Naive thymus-derived CD4-positive, alpha-beta T cell (primary cell): ENCODE data around the gene KLHL42. TPM values are rescaled to one million over a fixed set of nuclear protein-coding genes. Genes with fewer than 3 reads are reported as not detected.

Experiments used
- ATAC-seq: fragments of 150-1000 bp; cut with Tn5 transposase; 2 replicates; pipeline ENCODE4 v1.10.0; 2021; ENCODE audit warnings: mild to moderate bottlenecking, moderate library complexity
- CTCF ChIA-PET: fragments of 350-600 bp; sonication (Branson Sonifier 250); formaldehyde crosslinking; loops from one replicate; lab custom pipeline; 2021; ENCODE audit warnings: antibody characterized with exemption; lab: Charles Lee
- POLR2A ChIA-PET: fragments of 350-600 bp; sonication (Branson Sonifier 250); formaldehyde crosslinking; loops from one replicate; lab custom pipeline; 2021; ENCODE audit warnings: antibody characterized with exemption, inconsistent platforms; lab: Charles Lee
- DNase-seq, 9 donors: peaks; one replicate each; pipeline versions ENCODE4 v3.0.0 to v3.0.0-alpha.2; 2020 to 2022; ENCODE audit warnings: mixed read lengths in 1 of 9
- H3K27ac ChIP-seq: one replicate; pipeline ENCODE4 v1.7.0; 2013; ENCODE audit warnings: mild to moderate bottlenecking, low read depth, low read length, moderate library complexity
- H3K27me3 ChIP-seq, 2 donors: one replicate each; pipeline ENCODE4 v1.7.0; 2013; ENCODE audit warnings: low read length in 2 of 2, mild to moderate bottlenecking in 2 of 2, moderate library complexity in 2 of 2; ENCODE audit not compliant: control insufficient read depth in 2 of 2, insufficient read depth in 2 of 2
- H3K36me3 ChIP-seq, 3 experiments: 1 replicate in 2 of 3; 2 replicates in 1 of 3; pipeline ENCODE4 v1.7.0; 2013; ENCODE audit warnings: low read length in 3 of 3, mild to moderate bottlenecking in 3 of 3, moderate library complexity in 1 of 3; ENCODE audit not compliant: insufficient read depth in 3 of 3, control insufficient read depth in 2 of 3
- H3K4me1 ChIP-seq, 2 donors: one replicate each; pipeline ENCODE4 v1.7.0; 2013; ENCODE audit warnings: low read length in 2 of 2, mild to moderate bottlenecking in 2 of 2, moderate library complexity in 1 of 2; ENCODE audit not compliant: control insufficient read depth in 2 of 2, insufficient read depth in 2 of 2
- H3K4me3 ChIP-seq: 2 replicates; pipeline ENCODE4 v1.7.0; 2013; ENCODE audit warnings: mild to moderate bottlenecking, low read length
- H3K9me3 ChIP-seq, 3 experiments: 1 replicate in 2 of 3; 2 replicates in 1 of 3; pipeline ENCODE4 v1.7.0; 2013; ENCODE audit warnings: low read length in 3 of 3; ENCODE audit not compliant: control insufficient read depth in 2 of 3
- H3K27ac Mint-ChIP-seq, 9 donors: one replicate each; pipeline ENCODE4 v1.8.0; 2020 to 2022; ENCODE audit warnings: mixed read lengths in 9 of 9, mild to moderate bottlenecking in 8 of 9, moderate library complexity in 5 of 9, inconsistent platforms in 2 of 9
- H3K27me3 Mint-ChIP-seq, 5 donors: one replicate each; pipeline ENCODE4 v1.8.0; 2021 to 2022; ENCODE audit warnings: mixed read lengths in 5 of 5, mild to moderate bottlenecking in 1 of 5
- H3K36me3 Mint-ChIP-seq, 5 donors: one replicate each; pipeline ENCODE4 v1.8.0; 2020 to 2022; ENCODE audit warnings: mixed read lengths in 5 of 5, mild to moderate bottlenecking in 3 of 5, inconsistent platforms in 1 of 5
- H3K4me1 Mint-ChIP-seq, 7 donors: one replicate each; pipeline ENCODE4 v1.8.0; 2020 to 2022; ENCODE audit warnings: mixed read lengths in 7 of 7, mild to moderate bottlenecking in 3 of 7, inconsistent platforms in 1 of 7
- H3K4me3 Mint-ChIP-seq, 10 donors: one replicate each; pipeline ENCODE4 v1.8.0; 2020 to 2022; ENCODE audit warnings: mild to moderate bottlenecking in 10 of 10, mixed read lengths in 10 of 10, moderate library complexity in 6 of 10, inconsistent platforms in 2 of 10
- H3K9me3 Mint-ChIP-seq, 11 donors: one replicate each; pipeline ENCODE4 v1.8.0; 2020 to 2022; ENCODE audit warnings: mixed read lengths in 11 of 11, mild to moderate bottlenecking in 4 of 11, inconsistent platforms in 1 of 11, moderate library complexity in 1 of 11
- intact Hi-C, 2 donors: fragments of 100-400 bp; cut with micrococcal nuclease; formaldehyde crosslinking; loops; one replicate each; pipeline ENCODE4 v1.15.1; 2023
- polyA plus RNA-seq, 2 donors: library from polyadenylated mRNA; unstranded; fragments of 300-500 nt; fragmentation: Illumina TruSeq; gene quantifications; one replicate each; pipeline ENCODE4 v1.2.3, GENCODE V29; 2021
- total RNA-seq, 6 experiments: library from RNA in 5 of 6; stranded (reverse) in 5 of 6; gene quantifications; 1 replicate in 5 of 6; 2 replicates in 1 of 6; pipeline ENCODE4 v1.2.3 and lab custom pipeline; 2021 to 2026

The KLHL42 gene
- total and polyA plus RNA-seq, 7 experiments from 2014 or later = 9.6 to 27.0 (median 16.9) TPM

DNA sequence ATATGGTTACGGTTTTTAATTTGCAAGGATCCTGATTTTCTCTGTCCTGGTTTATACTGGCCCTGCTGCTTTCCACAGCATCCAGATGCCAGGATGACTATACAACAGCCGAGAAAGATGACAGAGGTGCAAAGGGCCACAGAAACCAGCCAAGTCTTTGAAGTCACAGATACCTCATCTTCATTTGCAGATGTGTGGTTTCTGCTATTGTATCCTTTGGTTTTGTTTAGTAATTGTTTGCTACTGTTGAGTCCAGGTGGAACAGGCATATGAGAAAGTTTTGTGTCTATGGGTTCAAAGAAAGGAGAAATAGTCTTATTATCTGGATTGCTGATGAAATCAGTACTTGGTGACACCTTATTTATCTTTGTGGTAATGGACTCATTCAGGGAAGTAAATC is 17.3 kb upstream of the KLHL42 start:
- H3K27ac ChIP-seq = no peak overlapping the region
- H3K4me3 ChIP-seq = no peak overlapping the region
- DNase-seq = no peak
- intact Hi-C loops = no loop called here
- Mint-ChIP-seq H3K36me3 (peaks cover 0 to 11% (median 0%) of the 10 kb centered on the region in 5 donors), H3K27ac (no peak overlapping the region), H3K4me3 (no peak overlapping the region), H3K27me3 (peaks cover 0 to 3% (median 0%) of the 10 kb centered on the region in 5 donors), H3K4me1 (peaks cover 0 to 26% (median 0%) of the 10 kb centered on the region in 7 donors), H3K9me3 (no peaks in the 10 kb centered on the region)
- no peaks in the 10 kb centered on the region for H3K4me1 ChIP-seq
- no peaks in the 10 kb centered on the region for H3K27me3 ChIP-seq
- H3K36me3 ChIP-seq = no peaks in the 10 kb centered on the region
- CTCF ChIA-PET = no interaction called here
- H3K9me3 ChIP-seq = no peaks in the 10 kb centered on the region
- POLR2A ChIA-PET = interaction anchor here (0.6 kb wide), 1 partner anchor 49 kb away, joined by 4 read pairs; no protein-coding TSS in a partner anchor
- ATAC-seq = no peak

DNA sequence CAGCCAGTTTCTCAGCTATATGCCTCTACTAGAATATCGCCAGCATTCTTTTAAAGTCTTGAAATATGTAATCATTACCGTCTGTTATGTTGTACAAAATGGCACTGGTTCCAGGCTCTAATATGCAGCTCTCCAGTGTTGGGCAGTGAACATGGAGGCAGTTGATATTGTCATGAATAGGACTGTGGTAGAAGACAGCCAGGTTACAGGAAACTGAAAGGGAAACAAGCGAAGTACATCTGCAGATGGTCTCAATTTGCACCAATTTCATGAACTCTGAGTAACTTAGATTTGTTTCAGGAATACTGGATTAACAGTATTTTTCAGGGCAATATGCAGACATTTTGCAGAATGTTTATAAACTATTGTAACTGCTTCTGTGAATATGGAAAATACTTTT is 13.4 kb upstream of the KLHL42 start:
- Histone ChIP-seq H3K36me3 (no peaks in the 10 kb centered on the region), H3K9me3 (no peaks in the 10 kb centered on the region), H3K27ac (no peak overlapping the region), H3K27me3 (no peaks in the 10 kb centered on the region), H3K4me3 (no peak overlapping the region), H3K4me1 (no peaks in the 10 kb centered on the region)
- no peak for DNase-seq
- H3K36me3 Mint-ChIP-seq = peaks cover 0 to 9% (median 0%) of the 10 kb centered on the region in 5 donors
- H3K27me3 Mint-ChIP-seq = peaks cover 0 to 11% (median 0%) of the 10 kb centered on the region in 5 donors
- ChIA-PET POLR2A (interaction anchor here (1.1 to 1.3 kb wide), 3 partner anchors 11 to 55 kb away, joined by 3 to 5 read pairs (median 3); partner anchors contain the start of genes KLHL42 and MANSC4), CTCF (no interaction called here)
- peaks cover 0 to 26% (median 0%) of the 10 kb centered on the region in 7 donors for H3K4me1 Mint-ChIP-seq
- intact Hi-C loops = no loop called here
- H3K27ac Mint-ChIP-seq = no peak overlapping the region
- ATAC-seq = no peak
- H3K9me3 Mint-ChIP-seq = no peaks in the 10 kb centered on the region
- no peak overlapping the region for H3K4me3 Mint-ChIP-seq

GRCh38 chr12:27769142-27769673 is 10.8 kb upstream of the KLHL42 start:
- H3K36me3 ChIP-seq = no peaks in the 10 kb centered on the region
- no peaks in the 10 kb centered on the region for H3K9me3 ChIP-seq
- no peak overlapping the region for H3K4me3 ChIP-seq
- H3K27ac ChIP-seq = no peak overlapping the region
- CTCF ChIA-PET = no interaction called here
- H3K27me3 Mint-ChIP-seq = peaks cover 0 to 18% (median 0%) of the 10 kb centered on the region in 5 donors
- DNase-seq (no peak), ATAC-seq (no peak)
- no peak overlapping the region for H3K27ac Mint-ChIP-seq
- no peaks in the 10 kb centered on the region for H3K9me3 Mint-ChIP-seq
- H3K4me3 Mint-ChIP-seq = no peak overlapping the region
- POLR2A ChIA-PET = no interaction called here
- intact Hi-C loops = no loop called here
- peaks cover 0 to 2% (median 0%) of the 10 kb centered on the region in 5 donors for H3K36me3 Mint-ChIP-seq
- peaks cover 0 to 11% (median 0%) of the 10 kb centered on the region in 7 donors for H3K4me1 Mint-ChIP-seq
- H3K27me3 ChIP-seq = no peaks in the 10 kb centered on the region
- H3K4me1 ChIP-seq = no peaks in the 10 kb centered on the region

DNA sequence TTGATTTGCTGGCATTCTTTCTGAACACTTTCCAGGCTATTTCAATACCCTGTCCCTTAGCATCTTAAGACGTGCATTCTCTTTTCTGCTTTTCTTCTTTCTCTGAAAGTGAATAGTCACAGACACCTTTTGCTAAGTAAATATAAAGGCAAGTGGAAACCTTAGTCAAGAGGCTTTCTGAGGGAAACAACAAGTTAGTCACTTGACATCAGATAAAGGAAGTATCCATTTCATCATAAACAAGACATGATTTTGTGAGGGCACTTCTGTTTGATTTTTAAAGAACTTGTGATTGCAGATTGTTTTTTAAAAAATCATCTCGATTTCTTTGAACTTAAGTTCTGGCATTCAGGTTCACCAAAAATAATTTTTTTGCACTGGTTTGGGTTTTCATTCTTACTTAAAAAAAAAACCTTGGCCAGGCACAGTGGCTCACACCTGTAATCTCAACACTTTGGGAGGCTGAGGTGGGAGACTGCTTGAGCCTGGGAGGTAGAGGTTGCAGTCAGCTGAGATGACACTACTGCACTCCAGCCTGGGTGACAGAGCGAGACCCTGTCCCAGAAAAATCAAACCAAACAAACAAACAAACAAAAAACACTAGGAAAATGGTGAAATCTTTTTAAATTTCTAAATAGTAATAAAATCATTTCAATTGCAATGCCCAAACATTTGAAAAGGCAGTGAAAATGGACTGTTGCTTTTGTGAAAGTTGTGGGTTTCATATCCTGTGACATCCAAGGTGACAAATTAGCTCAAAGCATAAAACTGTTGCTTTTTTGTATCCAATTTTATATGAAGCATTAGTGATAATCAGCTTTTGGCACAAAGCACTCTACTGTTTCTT is 8.3 kb upstream of the KLHL42 start:
- ATAC-seq (no peak), DNase-seq (no peak)
- H3K4me1 ChIP-seq = no peaks in the 10 kb centered on the region
- H3K27me3 ChIP-seq = no peaks in the 10 kb centered on the region
- intact Hi-C loops = no loop called here
- H3K27ac Mint-ChIP-seq = no peak overlapping the region
- CTCF ChIA-PET = no interaction called here
- H3K27me3 Mint-ChIP-seq = peaks cover 0 to 22% (median 0%) of the 10 kb centered on the region in 5 donors
- H3K9me3 Mint-ChIP-seq = no peaks in the 10 kb centered on the region
- H3K4me1 Mint-ChIP-seq = peaks cover 0 to 5% (median 0%) of the 10 kb centered on the region in 7 donors
- H3K4me3 Mint-ChIP-seq = no peak overlapping the region
- H3K36me3 ChIP-seq = no peaks in the 10 kb centered on the region
- POLR2A ChIA-PET = interaction anchor here (0.7 to 1.2 kb wide), 2 partner anchors 14 to 17 kb away, joined by 3 read pairs; no protein-coding TSS in a partner anchor
- no peak overlapping the region for H3K27ac ChIP-seq
- H3K36me3 Mint-ChIP-seq = no peaks in the 10 kb centered on the region
- H3K4me3 ChIP-seq = no peak overlapping the region
- H3K9me3 ChIP-seq = no peaks in the 10 kb centered on the region

GRCh38 chr12:27772328-27773049 is 7.5 kb upstream of the KLHL42 start:
- intact Hi-C loops = no loop called here
- ATAC-seq (no peak), DNase-seq (no peak)
- Histone ChIP-seq H3K4me1 (no peaks in the 10 kb centered on the region), H3K36me3 (no peaks in the 10 kb centered on the region), H3K27me3 (no peaks in the 10 kb centered on the region), H3K27ac (no peak overlapping the region), H3K4me3 (no peak overlapping the region), H3K9me3 (no peaks in the 10 kb centered on the region)
- H3K27me3 Mint-ChIP-seq = peaks cover 0 to 24% (median 0%) of the 10 kb centered on the region in 5 donors
- peaks cover 0 to 3% (median 0%) of the 10 kb centered on the region in 7 donors for H3K4me1 Mint-ChIP-seq
- CTCF ChIA-PET = no interaction called here
- no peaks in the 10 kb centered on the region for H3K9me3 Mint-ChIP-seq
- no peak overlapping the region for H3K27ac Mint-ChIP-seq
- POLR2A ChIA-PET = interaction anchor here (0.7 kb wide), 1 partner anchor 15 kb away, joined by 3 read pairs; no protein-coding TSS in a partner anchor
- H3K36me3 Mint-ChIP-seq = no peaks in the 10 kb centered on the region
- no peak overlapping the region for H3K4me3 Mint-ChIP-seq

DNA sequence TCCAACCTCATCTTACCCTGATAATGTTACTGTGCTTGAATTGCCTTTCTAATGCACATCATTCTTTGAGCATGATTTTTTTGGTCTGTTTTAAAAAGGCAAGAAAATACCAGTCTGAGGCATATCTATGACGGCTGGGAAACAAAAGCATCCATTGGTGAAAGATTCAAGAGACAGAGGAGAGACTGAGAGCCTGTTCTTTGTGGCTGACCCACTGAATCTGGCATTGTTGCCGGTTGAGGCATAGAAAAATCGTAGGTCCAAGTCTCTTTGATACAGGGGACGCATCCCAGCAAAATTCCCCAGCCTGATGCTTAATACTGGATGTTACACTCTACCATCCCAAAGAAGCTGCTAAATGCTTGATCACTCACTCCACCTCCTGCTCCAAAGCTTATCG is 2.9 kb upstream of the KLHL42 start:
- H3K27ac ChIP-seq = no peak overlapping the region
- H3K27me3 Mint-ChIP-seq = peaks cover 0 to 29% (median 0%) of the 10 kb centered on the region in 5 donors
- no peak overlapping the region for H3K4me3 ChIP-seq
- peaks cover 13 to 23% (median 19%) of the 10 kb centered on the region in 7 donors for H3K4me1 Mint-ChIP-seq
- no peaks in the 10 kb centered on the region for H3K27me3 ChIP-seq
- intact Hi-C loops = no loop called here
- H3K9me3 ChIP-seq = no peaks in the 10 kb centered on the region
- no peak for ATAC-seq
- H3K9me3 Mint-ChIP-seq = no peaks in the 10 kb centered on the region
- CTCF ChIA-PET = no interaction called here
- peak overlapping the region in 1 of 9 donors; percentile 72 for H3K27ac Mint-ChIP-seq
- peaks cover 5 to 12% of the 10 kb centered on the region in 2 donors for H3K4me1 ChIP-seq
- DNase-seq = no peak
- POLR2A ChIA-PET = no interaction called here
- H3K36me3 ChIP-seq = peaks cover 0 to 4% (median 0%) of the 10 kb centered on the region in 3 experiments
- H3K4me3 Mint-ChIP-seq = peak overlapping the region in 1 of 10 donors; percentile 14
- H3K36me3 Mint-ChIP-seq = peaks cover 0 to 6% (median 0%) of the 10 kb centered on the region in 5 donors
